Type B pancreatic cell (in vitro differentiated cells): Measurements from ENCODE around the gene SPON1. TPM values are rescaled to one million over a fixed set of nuclear protein-coding genes. Genes with fewer than 3 reads are reported as not detected.

Experiments
- DNase-seq: peaks from one replicate; pipeline ENCODE4 v3.0.0; 2021; ENCODE audit warnings: mixed read lengths; ENCODE audit not compliant: unreplicated experiment; ENCODE audit errors: extremely low spot score
- H3K27ac Mint-ChIP-seq: 2 replicates; pipeline ENCODE4 v1.8.0; 2021; ENCODE audit warnings: mild to moderate bottlenecking, mixed read lengths
- H3K27me3 Mint-ChIP-seq: 2 replicates; pipeline ENCODE4 v1.8.0; 2021; ENCODE audit warnings: mixed read lengths
- H3K36me3 Mint-ChIP-seq: 2 replicates; pipeline ENCODE4 v1.8.0; 2021; ENCODE audit warnings: mixed read lengths
- H3K4me1 Mint-ChIP-seq: one replicate; pipeline ENCODE4 v1.8.0; 2021; ENCODE audit warnings: mixed read lengths; ENCODE audit not compliant: unreplicated experiment
- H3K4me3 Mint-ChIP-seq: 2 replicates; pipeline ENCODE4 v1.8.0; 2021; ENCODE audit warnings: mild to moderate bottlenecking, mixed read lengths
- H3K9me3 Mint-ChIP-seq: 2 replicates; pipeline ENCODE4 v1.8.0; 2021; ENCODE audit warnings: mixed read lengths
- CTCF ChIP-seq: fragments of 200-600 bp; sonication (generic); conservative IDR thresholded peaks from 2 replicates; pipeline ENCODE4 v1.5.0; 2021; ENCODE audit warnings: antibody characterized with exemption, mild to moderate bottlenecking
- total RNA-seq: library from RNA; stranded (reverse); gene quantifications from 2 replicates; pipeline ENCODE4 v1.2.1, GENCODE V29; 2021; ENCODE audit warnings: low replicate concordance

Gene SPON1
- total RNA-seq, 1 donor from 2014 or later, result 31.7 TPM

DNA sequence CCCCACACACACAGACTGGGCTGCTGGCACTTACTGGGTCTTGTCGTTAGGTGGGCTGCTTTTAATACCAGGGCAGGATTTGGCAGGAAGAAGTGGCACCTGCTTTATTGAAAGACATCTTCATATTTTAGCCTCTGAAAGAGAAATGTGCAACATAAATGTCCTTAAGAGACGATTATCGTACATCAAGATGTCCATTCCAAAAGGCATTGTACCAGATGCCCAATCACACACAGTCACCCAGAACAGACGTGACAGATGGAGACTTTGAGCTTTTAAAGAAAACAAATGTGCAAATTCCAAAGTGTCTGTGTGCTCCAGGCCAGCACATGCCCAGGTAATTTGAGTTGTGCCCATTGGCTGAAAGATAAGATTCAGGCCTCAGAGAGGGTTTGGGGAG lies 240.8 kb downstream of the SPON1 start:
- Mint-ChIP-seq H3K27ac (no peak overlapping the region), H3K36me3 (peaks cover 4% of the 10 kb centered on the region), H3K4me1 (peaks cover 4% of the 10 kb centered on the region), H3K4me3 (no peak overlapping the region), H3K9me3 (peaks cover 4% of the 10 kb centered on the region), H3K27me3 (peaks cover 17% of the 10 kb centered on the region)
- DNase-seq, result no peak
- no peak for TF ChIP-seq CTCF

- peaks cover 10% of the 10 kb centered on the region for H3K27me3 Mint-ChIP-seq
- DNase-seq, result no peak
- H3K9me3 Mint-ChIP-seq, result no peaks in the 10 kb centered on the region
- TF ChIP-seq CTCF, result no peak
- no peaks in the 10 kb centered on the region for H3K36me3 Mint-ChIP-seq
- no peak overlapping the region for H3K4me3 Mint-ChIP-seq
- H3K4me1 Mint-ChIP-seq, result no peaks in the 10 kb centered on the region
- H3K27ac Mint-ChIP-seq, result no peak overlapping the region
Observed at GRCh38 chr11:14212986-14213385, 250.5 kb downstream of the SPON1 start.

- Mint-ChIP-seq H3K4me1 (no peaks in the 10 kb centered on the region), H3K4me3 (no peak overlapping the region), H3K9me3 (no peaks in the 10 kb centered on the region), H3K27ac (no peak overlapping the region), H3K27me3 (peaks cover 26% of the 10 kb centered on the region), H3K36me3 (no peaks in the 10 kb centered on the region)
- DNase-seq, result no peak
- no peak for TF ChIP-seq CTCF
Observed at GRCh38 chr11:14218728-14219127, 256.2 kb downstream of the SPON1 start.

- DNase-seq, result no peak
- Mint-ChIP-seq H3K27me3 (peaks cover 26% of the 10 kb centered on the region), H3K27ac (no peak overlapping the region), H3K4me1 (no peaks in the 10 kb centered on the region), H3K4me3 (no peak overlapping the region), H3K36me3 (no peaks in the 10 kb centered on the region), H3K9me3 (no peaks in the 10 kb centered on the region)
- no peak for TF ChIP-seq CTCF
Observed at GRCh38 chr11:14223636-14224288, 261.2 kb downstream of the SPON1 start.

DNA sequence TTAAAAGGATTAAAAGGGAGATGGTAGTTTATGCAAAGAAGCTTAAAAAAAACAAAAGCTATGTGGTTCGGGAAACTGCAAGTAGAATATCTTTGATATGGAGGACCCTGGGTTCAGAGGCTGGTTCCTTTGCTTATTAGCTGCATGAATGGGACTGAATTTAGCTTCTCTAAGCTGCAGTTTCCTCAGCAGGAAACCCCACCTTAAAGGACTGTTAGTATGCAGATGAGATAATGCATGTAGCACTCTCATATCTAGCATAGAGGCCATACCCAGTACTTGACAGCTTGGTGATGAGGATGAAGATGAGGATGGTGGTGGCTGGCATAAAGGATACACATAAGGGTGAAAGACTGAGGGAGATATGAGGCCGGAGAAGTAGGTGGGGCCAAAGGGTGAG lies 261.9 kb downstream of the SPON1 start:
- Mint-ChIP-seq H3K27me3 (peaks cover 28% of the 10 kb centered on the region), H3K4me1 (no peaks in the 10 kb centered on the region), H3K4me3 (no peak overlapping the region), H3K9me3 (no peaks in the 10 kb centered on the region), H3K36me3 (no peaks in the 10 kb centered on the region), H3K27ac (no peak overlapping the region)
- no peak for DNase-seq
- no peak for TF ChIP-seq CTCF

GRCh38 chr11:14225666-14226065 lies 263.1 kb downstream of the SPON1 start:
- Mint-ChIP-seq H3K9me3 (no peaks in the 10 kb centered on the region), H3K36me3 (no peaks in the 10 kb centered on the region), H3K27ac (no peak overlapping the region), H3K4me1 (no peaks in the 10 kb centered on the region), H3K27me3 (peaks cover 40% of the 10 kb centered on the region), H3K4me3 (no peak overlapping the region)
- TF ChIP-seq CTCF, result no peak
- no peak for DNase-seq
